Measurements from ENCODE around the gene PDE10A.

PDE10A gene

GRCh38 chr6:165552248-165552736 lies 110.7 kb downstream of the PDE10A start:
- no peak for DNase-seq (ENCODE audit: low spot score)
- TF ChIP-seq CTCF (conservative IDR thresholded peaks at IDR 0.05; ENCODE audit: low read depth) = no peak
- CTCF ChIA-PET = no interaction called here
- POLR2A ChIA-PET (ENCODE audit: low non-redundant PET) = no interaction called here
- no peak overlapping the region for H3K27ac ChIP-seq

- no peak overlapping the region for H3K27ac ChIP-seq
- DNase-seq (ENCODE audit: low spot score) = no peak
- ChIA-PET POLR2A (ENCODE audit: low non-redundant PET) (no interaction called here), CTCF (no interaction called here)
- TF ChIP-seq CTCF (conservative IDR thresholded peaks at IDR 0.05; ENCODE audit: low read depth) = no peak
Observed at GRCh38 chr6:165551828-165552227, 111.2 kb downstream of the PDE10A start.

- no peak for DNase-seq (ENCODE audit: low spot score)
- H3K27ac ChIP-seq = no peak overlapping the region
- POLR2A ChIA-PET (ENCODE audit: low non-redundant PET) = no interaction called here
- CTCF ChIA-PET = no interaction called here
- no peak for TF ChIP-seq CTCF (conservative IDR thresholded peaks at IDR 0.05; ENCODE audit: low read depth)
Observed at GRCh38 chr6:165548450-165548849, 114.6 kb downstream of the PDE10A start.

- H3K27ac ChIP-seq = no peak overlapping the region
- TF ChIP-seq CTCF (conservative IDR thresholded peaks at IDR 0.05; ENCODE audit: low read depth) = no peak
- ChIA-PET POLR2A (ENCODE audit: low non-redundant PET) (no interaction called here), CTCF (no interaction called here)
- DNase-seq (ENCODE audit: low spot score) = no peak
Observed at GRCh38 chr6:165545806-165546205, 117.2 kb downstream of the PDE10A start.

- ChIA-PET POLR2A (ENCODE audit: low non-redundant PET) (no interaction called here), CTCF (no interaction called here)
- DNase-seq (ENCODE audit: low spot score) = no peak
- no peak for TF ChIP-seq CTCF (conservative IDR thresholded peaks at IDR 0.05; ENCODE audit: low read depth)
- H3K27ac ChIP-seq = no peak overlapping the region
Observed at GRCh38 chr6:165543781-165544180, 119.3 kb downstream of the PDE10A start.

GRCh38 chr6:165536911-165537310 lies 126.1 kb downstream of the PDE10A start:
- no peak for DNase-seq (ENCODE audit: low spot score)
- H3K27ac ChIP-seq = no peak overlapping the region
- POLR2A ChIA-PET (ENCODE audit: low non-redundant PET) = no interaction called here
- TF ChIP-seq CTCF (conservative IDR thresholded peaks at IDR 0.05; ENCODE audit: low read depth) = no peak
- CTCF ChIA-PET = no interaction called here

GRCh38 chr6:165519316-165519715 lies 143.7 kb downstream of the PDE10A start:
- CTCF ChIA-PET = no interaction called here
- POLR2A ChIA-PET (ENCODE audit: low non-redundant PET) = no interaction called here
- no peak for TF ChIP-seq CTCF (conservative IDR thresholded peaks at IDR 0.05; ENCODE audit: low read depth)
- DNase-seq (ENCODE audit: low spot score) = no peak
- no peak overlapping the region for H3K27ac ChIP-seq
